Activated effector memory CD4-positive, alpha-beta T cell treated with Interleukin-2 at 50 U/mL for 16 hours (primary cell): ENCODE results near the gene PROP1.
"Not testable (repeated sequence)": the region's sequence is repeated elsewhere in the genome, so short reads cannot be mapped to it uniquely, and the experiment has no call there.

ENCODE experiments used
- DNase-seq: peaks from one replicate; pipeline ENCODE4 v3.0.0-alpha.2; 2020

Gene PROP1

DNA sequence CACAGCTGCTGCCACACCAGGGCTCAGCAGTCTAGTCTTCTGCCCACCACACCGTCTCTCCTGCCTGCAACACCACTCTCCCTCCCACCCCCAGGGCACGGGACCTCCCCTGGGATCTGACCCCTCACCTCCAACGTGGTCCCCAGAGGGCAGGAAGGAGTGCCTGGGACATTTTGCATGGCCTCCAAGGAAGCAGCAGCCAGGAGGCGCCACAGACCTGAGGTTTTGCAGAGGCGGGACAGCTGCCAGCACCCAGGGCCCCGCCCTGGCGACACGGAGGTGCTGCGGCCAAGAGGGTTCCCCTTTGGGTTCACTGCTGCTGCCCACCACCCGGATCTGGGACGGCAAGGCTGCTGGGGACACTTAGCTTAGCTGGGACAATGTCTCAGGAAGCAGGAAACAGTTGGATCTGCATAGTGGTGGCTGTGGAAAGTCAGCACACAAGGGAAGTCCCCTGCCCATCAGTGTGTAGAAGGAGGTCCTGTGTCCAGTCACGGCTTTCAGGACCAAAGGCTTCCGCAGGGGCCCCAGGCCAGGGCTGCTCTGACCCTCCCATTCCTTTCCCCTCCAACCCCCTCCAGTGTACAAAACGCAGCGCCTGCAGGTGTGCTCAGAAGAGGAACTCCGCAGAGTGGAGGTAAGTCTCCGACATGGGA is 13.8 kb downstream of the PROP1 start:
- DNase-seq: no peak

DNA sequence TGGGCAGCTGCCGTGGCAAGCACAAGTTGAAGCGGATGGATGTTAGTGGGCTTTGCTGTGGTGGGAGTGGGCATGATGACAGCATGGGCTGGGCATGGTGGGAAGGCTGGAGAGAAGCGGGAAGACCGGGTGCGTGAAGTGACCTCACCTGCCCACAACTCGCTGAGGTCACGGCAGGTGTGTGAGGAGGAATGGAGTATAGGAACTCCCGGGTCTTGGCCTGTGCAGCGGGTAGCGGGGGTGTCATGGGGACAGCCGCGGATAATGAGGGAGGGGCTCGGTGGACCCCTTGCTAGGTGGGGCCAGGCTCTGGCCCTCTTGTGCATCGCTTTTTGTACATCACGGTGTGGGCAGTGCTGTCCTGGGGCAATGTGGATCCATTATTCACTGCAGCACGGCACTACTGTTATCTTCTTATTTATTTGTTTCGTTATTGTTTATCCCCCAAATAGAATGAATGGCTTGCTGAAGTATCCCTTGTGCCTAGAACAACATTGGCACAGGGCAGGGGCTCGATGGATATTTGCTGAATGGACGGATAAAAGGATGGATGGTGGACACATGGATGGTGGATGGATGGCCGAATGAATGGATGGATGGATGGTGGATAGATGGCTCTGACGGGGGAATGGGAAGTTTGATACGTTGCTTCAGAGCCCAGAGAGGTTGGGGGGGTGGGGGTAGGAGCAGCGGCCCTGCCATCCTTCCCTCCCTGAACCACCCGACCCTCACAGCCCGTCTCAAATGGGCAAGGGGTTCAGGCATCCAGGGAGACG is 14.6 kb downstream of the PROP1 start:
- no peak for DNase-seq

DNA sequence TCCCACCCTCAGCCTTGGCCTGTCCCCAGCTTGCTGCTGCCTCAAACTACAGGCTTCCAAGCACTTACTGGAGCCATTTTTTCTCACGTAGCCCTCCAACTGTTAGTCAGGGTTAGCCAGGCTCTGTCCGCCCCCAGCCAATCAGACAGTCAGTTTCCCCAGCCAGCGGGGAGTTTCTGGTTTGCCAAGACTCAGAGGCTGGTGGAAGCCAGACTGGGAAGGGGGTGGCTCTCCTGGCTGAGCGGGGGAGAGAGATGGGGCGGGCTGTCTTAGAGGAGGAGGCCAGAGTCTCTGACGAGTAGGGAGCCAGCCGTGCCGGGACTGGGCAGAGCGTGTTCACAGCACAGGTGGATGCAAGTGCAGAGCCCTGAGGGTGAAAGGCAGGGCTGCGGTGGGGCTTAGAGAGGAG is 15.3 kb downstream of the PROP1 start:
- no peak for DNase-seq

DNA sequence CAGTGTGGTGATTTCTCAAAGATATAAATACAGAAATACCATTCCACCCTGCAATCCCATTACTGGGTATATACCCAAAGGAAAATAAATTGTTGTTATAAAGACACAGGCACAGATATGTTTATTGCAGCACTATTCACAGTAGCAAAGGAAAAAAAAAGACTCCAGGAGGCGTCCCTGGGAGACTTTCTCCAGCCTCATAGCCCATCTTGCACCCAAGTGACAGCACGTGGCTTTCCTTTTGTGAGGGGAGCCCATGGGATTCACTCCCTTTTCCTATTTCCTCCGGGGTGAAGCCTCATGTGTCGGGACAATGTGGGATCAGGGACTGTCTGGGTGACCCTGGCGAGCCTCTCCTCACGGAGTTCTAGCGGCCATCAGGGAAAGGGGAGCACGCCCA is 18.4 kb downstream of the PROP1 start:
- not testable (repeated sequence) for DNase-seq

DNA sequence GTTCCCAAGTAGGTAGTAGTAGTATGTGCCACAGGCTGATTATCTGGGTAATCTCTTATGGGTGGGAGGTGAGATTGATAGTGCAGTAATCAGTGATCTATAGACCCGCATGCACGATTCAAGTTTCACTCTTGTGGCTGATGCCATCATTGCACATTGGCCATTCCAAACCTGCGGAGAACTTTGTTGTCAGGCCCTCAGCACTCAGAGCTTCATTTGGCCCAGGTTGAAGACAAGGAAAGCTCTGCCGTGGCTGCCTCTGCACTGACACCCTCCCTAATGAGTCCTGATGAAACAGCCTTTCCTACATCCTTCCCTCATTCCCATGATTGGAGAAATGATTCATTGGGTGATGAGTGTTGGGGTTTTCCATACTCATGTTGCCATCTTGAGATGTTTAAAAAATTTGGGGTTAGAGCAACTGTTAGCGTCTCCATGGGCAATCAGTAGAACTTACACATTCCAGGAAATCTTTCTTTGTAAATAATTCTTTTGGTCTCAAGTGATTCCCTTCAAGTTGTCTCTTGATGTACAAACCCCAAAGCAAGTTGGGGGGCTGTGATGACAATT is 22.9 kb downstream of the PROP1 start:
- DNase-seq: no peak

DNA sequence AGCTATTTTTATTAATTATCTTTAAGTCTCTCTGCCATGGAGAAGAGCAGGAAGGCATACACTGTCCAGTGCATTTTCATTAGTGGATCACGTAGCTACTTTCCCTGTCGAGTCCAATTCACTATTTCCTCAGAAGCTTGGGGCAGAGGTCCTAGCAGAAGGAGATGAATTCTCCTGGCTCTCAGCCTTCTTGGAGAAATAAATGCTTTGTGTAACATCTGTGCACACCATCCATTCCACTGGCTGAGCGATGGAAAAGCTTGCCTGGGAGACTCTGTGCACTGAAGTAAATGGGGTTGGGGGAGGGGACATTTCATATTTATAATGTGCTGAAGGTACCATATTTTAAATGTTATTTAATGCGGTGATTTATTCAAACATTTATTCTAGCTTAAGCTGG is 23.4 kb downstream of the PROP1 start:
- no peak for DNase-seq

DNA sequence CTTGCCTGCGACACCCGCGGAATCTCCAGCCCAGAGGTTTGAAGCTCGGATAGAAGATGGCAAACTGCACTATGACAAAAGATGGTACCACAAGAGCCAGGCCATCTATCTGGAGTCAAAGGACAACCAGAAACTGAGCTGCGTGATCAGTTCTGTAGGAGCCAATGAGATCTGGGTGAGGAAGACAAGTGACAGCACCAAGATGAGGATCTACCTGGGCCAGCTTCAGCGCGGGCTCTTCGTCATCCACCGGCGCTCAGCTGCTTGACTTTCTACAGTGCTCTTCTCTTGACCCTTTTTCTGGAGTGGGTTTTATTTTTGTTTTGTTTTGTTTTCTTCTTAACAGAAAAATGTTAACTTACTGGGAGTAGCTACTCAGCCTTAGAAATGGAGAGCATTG is 24.0 kb downstream of the PROP1 start:
- not testable (repeated sequence) for DNase-seq

DNA sequence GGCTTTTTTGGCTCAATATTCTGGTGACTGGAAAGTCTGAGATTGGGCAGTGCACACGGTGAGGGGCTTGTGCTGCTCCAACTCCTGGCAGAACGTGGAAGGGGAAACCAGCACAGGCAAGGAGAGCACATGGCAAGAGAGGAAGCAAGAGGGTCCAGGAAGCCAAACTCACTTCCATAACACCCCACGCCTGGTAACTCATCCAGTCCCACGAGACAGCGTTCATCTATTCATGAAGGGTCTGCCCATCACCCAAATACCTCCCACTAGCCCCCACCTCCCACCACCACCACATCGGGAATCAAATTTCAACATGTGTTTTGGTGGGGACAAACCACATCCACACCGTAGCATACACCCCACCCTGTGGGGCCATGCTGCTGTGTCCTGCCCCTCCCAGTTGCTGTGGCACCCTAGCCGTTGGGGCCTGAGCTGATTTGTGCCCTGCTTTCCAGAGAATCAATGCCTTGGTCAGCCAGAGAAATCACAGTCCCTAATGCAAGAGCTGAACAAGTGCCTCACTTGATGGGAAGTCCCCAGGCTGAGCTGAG is 27.3 kb downstream of the PROP1 start:
- DNase-seq: no peak

DNA sequence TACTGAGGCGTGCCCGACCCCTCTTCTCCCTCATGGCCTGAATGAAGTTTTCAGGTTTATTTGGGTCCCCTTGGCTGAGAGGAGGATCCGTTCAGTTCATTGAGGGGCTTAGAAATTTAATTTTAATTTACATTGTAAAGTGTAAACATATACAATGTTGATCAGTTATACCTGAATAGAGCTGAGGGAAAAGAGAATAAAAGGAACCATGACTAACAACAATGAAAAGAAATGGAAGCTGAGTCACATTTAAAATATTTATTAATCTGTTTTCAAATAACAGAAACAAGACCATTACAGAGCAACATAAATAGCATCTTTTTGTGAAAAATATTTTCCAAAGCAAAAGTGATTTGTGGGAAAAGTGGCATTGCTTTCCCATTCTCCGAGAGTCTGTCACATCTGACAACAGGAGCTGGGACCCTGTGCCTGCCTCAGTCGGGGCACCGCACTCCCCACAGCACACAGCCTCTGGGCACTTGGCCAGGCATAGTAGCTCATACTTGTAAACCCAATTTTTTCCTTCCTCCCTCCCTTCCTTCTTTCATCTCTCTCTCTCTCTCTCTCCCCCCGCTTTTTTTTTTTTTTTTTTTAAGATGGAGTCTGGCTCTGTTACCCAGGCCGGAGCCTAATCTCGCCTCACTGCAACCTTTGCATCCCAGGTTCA is 28.7 kb downstream of the PROP1 start:
- no peak for DNase-seq

DNA sequence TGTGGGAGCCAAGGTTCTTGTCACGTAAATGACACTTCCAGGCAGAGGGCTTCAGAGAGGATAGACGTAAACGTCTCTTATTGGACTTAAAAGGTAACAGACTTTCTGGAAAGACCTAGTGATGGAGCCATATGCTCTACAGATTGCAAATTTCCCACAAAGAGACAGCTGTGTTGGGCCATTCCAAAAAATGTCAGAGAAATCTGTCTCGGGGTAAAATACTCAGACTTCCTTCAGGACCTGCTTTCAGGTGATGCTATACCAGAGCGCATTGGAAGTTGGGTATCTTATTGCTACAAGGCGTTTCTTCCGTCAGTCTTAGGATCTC is 29.2 kb downstream of the PROP1 start:
- no peak for DNase-seq

DNA sequence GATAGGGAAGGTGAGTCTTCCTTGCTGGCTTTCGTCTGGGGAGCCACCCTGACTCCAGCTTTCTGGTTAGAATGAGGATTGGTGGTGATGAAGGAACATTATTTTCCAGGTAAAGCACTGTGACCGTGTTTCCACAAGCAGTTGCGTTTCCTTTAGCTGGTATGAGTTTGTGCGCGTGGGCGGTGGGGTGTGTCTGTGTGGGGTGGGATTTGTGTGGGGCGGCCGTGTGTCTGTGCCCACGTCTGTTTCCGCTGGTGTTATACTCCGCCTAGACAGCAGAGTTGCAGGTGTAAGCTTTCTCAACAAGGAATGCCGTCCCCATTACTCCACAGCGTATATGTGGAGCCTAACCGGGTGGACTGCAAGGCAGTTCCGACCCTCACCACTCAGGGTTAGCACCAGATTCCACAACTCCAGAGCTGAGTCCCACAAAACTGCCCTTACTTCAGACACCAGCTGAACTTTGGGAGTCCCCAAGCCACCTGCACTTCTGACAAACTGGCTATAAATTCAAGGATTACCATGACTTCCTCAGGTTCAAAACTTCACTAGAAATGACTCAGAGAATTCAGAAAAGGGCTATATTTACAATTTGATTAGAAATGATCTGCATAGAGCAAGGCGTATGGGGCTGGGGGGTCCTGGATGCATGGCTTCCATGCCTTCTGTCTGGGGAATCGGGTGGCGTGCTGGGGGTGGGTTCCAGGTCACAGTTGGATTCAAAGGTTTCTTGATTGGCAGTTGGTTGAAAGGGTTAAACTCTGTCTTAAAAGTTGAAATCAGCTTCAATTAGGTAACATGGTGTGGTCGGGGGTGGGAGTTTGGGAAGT is 29.8 kb downstream of the PROP1 start:
- DNase-seq: no peak

DNA sequence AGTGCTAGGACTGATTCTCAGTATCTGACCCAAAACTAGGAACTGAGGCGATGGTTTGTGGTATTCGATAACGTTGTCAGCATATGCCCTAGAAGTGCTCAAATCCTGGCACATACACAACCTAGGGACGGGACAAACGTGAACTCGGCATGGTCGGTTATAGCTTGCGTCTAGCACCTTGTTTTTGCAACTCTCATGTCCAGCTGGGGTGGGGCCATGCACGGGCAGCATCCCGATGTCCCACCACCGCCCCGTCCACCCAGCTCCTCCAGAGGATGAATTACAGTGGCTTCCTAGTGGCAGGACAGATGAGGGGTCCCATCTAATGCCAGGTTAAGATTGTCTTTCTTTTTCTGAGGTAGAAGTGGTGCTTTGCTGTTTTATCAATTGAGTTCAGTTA is 31.6 kb downstream of the PROP1 start:
- DNase-seq: no peak

DNA sequence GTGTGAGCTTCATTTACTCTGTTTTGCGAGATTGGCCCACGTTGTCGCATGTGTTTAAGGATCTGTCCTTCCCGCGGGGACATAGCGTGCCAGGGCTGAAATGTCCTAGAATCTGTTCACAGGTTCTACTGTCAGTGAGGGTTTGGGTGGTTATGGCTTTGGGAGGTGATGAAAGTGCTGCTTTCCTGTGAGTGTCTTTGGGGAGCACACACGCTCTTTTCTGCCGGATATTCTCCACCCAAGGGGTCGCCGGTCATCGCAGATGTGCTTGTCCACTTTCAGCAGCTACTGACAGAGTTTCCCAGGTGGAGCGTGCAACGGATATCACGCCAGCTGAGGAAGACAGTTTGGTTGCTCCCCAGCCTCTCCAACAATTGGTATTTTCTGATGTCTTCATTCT is 32.1 kb downstream of the PROP1 start:
- DNase-seq: no peak

DNA sequence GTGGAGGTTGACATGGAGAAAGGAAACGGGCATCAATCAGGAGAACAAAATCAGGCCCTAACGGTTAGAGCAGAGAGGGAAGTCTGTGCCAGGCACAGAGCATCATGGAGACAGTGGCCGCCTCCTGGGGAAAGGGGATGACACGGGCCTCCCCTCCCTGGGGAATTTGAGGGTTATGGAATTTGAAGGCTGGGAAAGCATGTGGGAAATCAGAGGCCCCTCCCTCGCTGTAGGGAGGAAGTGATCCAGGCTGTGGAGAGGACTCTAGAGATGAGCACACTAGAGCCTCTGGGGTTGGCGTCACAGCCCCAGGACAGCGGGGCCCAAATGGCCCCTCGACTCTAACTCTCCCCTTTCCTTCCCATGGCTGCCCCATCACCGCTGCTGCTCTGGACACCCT is 36.7 kb downstream of the PROP1 start:
- DNase-seq: no peak

DNA sequence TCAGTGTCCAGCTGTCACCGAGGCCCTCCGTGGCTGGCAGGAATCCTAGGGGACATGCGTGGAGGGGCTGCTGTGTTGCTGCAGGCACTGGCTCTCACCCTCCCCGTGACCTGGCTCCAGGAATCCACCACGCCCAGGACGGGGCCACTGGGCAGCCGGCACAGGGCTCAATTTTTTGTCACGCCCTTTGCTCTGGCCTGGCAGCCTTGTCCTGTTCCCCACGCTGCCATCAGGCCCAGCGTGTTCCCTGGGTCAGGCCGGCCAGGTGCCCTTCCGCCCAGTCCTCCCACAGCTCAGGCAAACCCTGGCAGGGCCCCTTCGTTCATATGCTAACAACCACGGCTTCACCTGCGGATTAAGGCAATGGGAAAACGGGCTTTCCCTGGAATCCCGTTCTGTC is 37.3 kb downstream of the PROP1 start:
- no peak for DNase-seq

DNA sequence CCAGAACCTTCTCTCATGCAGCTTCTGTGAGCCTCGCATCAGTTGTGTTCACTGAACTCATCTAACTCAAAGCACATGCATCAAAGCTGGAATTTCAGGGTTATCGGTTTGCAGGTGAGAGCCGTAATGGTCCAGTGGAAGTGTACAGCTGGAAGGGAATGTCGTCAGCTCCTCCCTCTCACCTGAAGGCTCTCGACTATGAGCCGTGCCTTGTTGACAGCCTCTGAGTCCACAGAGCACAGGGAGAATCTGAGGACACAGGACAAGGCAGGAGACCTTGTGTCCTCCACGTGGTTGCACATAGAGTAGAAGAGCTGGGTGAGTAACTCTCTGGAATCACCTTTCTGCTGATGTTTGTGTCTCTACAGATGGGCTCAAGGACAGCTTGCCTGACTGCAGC is 38.8 kb downstream of the PROP1 start:
- no peak for DNase-seq

DNA sequence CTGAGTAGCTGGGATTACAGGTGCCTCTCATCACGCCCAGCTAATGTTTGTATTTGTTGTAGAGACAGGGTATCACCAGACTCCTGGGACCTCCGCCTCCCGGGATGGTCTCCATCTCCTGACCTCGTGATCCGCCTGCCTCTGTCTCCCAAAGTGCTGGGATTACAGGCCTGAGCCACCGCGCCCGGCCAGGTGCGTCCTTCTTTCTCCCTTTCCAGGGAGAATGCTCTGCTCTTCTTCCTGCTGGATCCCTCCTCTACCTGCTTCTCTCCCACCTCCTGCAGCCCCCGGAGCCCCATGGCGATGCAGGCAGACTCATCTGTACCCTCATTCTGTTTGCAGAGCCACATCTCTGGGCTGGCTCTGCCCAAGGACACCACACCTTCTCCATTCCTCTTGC is 42.9 kb downstream of the PROP1 start:
- not testable (repeated sequence) for DNase-seq

DNA sequence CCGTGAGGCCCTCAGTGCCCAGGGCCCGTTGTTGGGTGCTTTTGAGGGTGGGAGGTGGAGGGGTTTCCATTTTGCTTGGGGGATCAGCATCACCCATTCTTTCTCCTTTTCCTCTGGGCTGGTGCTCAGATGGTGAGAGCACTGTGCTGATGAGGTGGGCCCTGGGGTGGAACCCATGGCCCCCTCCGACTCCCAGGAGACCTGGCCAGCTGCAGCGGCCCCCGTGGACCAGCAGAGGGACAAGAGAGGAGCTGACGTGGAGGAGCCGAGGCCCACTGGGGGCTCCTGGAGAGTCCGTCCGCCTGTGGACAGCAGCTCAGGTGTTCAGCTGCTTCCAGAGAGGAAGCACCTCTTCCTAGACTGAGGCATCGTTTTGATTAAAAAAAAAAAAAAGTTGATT is 46.4 kb downstream of the PROP1 start:
- DNase-seq: not testable (repeated sequence)

DNA sequence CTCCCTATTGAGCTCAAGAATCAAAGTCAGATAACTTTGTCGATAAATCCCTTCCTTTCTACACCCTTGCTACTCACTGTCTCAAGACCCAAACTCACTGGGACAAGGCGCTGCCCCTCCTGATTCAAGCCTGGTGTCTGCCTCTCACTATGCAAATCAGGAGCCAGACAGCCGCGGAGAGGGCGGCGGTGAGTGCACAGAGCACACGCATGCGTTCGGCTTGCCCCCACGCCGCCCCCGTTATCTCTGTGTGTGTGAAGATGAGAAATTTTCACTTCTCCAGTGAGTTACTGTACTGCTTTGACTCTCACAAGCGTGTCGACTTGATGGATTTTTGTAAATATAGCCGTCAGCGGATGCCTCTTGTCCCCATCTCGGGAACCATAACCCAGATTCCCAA is 47.0 kb downstream of the PROP1 start:
- DNase-seq: not testable (repeated sequence)

DNA sequence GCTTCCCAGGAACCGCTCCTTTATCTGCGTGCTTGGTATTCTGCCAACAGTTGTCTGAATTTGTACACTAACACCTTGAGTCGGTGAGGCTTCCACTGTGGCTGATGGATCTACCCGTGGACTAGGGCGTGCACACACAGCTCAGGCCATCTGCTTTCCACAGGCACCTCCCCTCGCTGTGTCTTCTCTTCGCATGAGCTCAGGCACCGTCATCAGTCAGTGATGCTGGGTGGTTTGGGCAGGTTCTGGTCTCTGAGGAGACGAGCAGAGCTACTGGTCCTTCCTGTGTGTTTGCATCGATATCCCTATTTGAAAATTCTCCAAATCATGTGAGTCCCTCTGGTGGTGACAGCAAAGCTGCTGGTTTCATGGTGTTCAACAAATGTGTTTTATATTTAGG is 48.1 kb downstream of the PROP1 start:
- not testable (repeated sequence) for DNase-seq

DNA sequence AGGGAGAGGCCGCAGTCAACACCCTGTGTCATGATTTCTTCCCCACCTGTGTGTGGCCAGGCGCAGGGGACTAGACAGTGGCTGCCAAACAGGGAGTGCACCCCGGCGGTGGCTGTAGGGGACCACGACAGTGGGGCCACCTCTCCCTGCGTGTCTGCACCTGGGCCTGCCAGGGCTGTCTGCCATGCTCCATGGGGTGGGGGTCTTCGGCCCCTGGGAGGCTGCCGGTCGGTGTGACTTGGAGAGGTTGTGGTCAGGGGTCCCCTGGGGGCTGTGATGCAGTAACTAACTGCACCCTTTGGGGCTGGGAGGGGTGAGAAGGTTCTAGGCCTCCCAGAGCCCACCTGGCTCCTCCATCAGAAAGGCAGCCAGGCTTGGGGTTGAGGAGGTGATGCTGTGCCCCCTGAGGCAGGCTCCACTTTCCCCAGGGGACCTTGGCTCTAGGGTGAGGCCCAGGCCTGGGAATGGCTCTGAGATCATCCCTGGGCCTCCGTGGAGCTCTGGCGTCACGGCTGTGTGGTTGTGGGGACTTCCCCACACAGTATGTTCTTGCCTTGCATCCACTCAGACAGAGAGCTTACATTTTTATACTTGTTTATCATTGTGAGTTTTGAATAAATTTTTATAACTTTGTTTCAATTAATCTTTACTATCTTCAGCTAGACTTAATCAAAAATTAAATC is 50.3 kb downstream of the PROP1 start:
- DNase-seq: not testable (repeated sequence)

DNA sequence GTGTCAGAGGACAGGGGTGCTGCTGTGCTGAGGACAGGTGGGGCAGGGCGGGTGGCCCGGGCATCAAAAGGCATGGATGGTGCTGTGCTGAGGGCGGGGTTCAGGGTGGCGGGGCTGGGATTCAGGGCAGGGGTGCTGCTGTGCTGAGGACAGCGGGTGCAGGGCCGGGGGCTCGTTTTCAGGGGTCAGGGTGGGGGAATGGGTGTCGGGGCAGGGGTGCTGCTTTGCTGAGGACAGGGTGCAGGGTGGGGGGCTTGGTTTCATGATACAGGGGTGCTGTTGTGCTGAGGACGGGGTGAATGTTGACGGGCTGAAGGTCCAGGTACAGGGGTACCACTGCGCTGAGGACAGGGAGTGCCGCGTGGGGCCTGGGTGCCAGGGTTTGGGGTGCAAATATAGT is 50.9 kb downstream of the PROP1 start:
- not testable (repeated sequence) for DNase-seq
